IgD-negative memory B cell (primary cell): Measurements from ENCODE around the gene LRRTM2. TPM values are rescaled to one million over a fixed set of nuclear protein-coding genes. Genes with fewer than 3 reads are reported as not detected.
"Not testable (repeated sequence)": the region's sequence is repeated elsewhere in the genome, so short reads cannot be mapped to it uniquely, and the experiment has no call there.

ENCODE experiments used
- H3K27ac Mint-ChIP-seq, 3 donors: one replicate each; pipeline ENCODE4 v1.8.0; 2020 to 2022; ENCODE audit warnings: mild to moderate bottlenecking in 3 of 3, mixed read lengths in 3 of 3, moderate library complexity in 1 of 3
- H3K27me3 Mint-ChIP-seq: one replicate; pipeline ENCODE4 v1.8.0; 2021; ENCODE audit warnings: mixed read lengths
- H3K36me3 Mint-ChIP-seq: one replicate; pipeline ENCODE4 v1.8.0; 2020; ENCODE audit warnings: mild to moderate bottlenecking, mixed read lengths
- H3K4me1 Mint-ChIP-seq, 3 donors: one replicate each; pipeline ENCODE4 v1.8.0; 2020 to 2022; ENCODE audit warnings: mixed read lengths in 3 of 3, mild to moderate bottlenecking in 1 of 3
- H3K4me3 Mint-ChIP-seq, 4 donors: one replicate each; pipeline ENCODE4 v1.8.0; 2020 to 2022; ENCODE audit warnings: mild to moderate bottlenecking in 4 of 4, mixed read lengths in 4 of 4, moderate library complexity in 3 of 4
- H3K9me3 Mint-ChIP-seq, 3 donors: one replicate each; pipeline ENCODE4 v1.8.0; 2020 to 2021; ENCODE audit warnings: mixed read lengths in 3 of 3, mild to moderate bottlenecking in 1 of 3
- polyA plus RNA-seq: library from polyadenylated mRNA; unstranded; fragments of 300-500 nt; fragmentation: Illumina TruSeq; gene quantifications from one replicate; pipeline ENCODE4 v1.2.3, GENCODE V29; 2021

LRRTM2 gene
- polyA plus RNA-seq, 1 donor from 2014 or later, result not detected

GRCh38 chr5:138837160-138837559 is 38.0 kb downstream of the LRRTM2 start:
- no peak overlapping the region for H3K4me3 Mint-ChIP-seq
- H3K4me1 Mint-ChIP-seq, result peaks cover 5 to 8% (median 7%) of the 10 kb centered on the region in 3 donors
- no peaks in the 10 kb centered on the region for H3K9me3 Mint-ChIP-seq
- H3K27me3 Mint-ChIP-seq, result no peaks in the 10 kb centered on the region
- peak overlapping the region in 1 of 3 donors; percentile 83 for H3K27ac Mint-ChIP-seq
- H3K36me3 Mint-ChIP-seq, result peaks cover 3% of the 10 kb centered on the region

- H3K36me3 Mint-ChIP-seq, H3K27ac Mint-ChIP-seq, H3K9me3 Mint-ChIP-seq, H3K4me3 Mint-ChIP-seq, H3K4me1 Mint-ChIP-seq, H3K27me3 Mint-ChIP-seq: not testable (repeated sequence)
Observed at GRCh38 chr5:138834853-138835252, 40.3 kb downstream of the LRRTM2 start.

GRCh38 chr5:138833726-138834480 is 41.2 kb downstream of the LRRTM2 start:
- no peak overlapping the region for H3K27ac Mint-ChIP-seq
- peaks cover 6% of the 10 kb centered on the region for H3K36me3 Mint-ChIP-seq
- H3K27me3 Mint-ChIP-seq, result no peaks in the 10 kb centered on the region
- peaks cover 4 to 5% (median 5%) of the 10 kb centered on the region in 3 donors for H3K4me1 Mint-ChIP-seq
- no peak overlapping the region for H3K4me3 Mint-ChIP-seq
- H3K9me3 Mint-ChIP-seq, result no peaks in the 10 kb centered on the region

GRCh38 chr5:138833080-138833479 is 42.1 kb downstream of the LRRTM2 start:
- H3K36me3 Mint-ChIP-seq, result peaks cover 3% of the 10 kb centered on the region
- no peak overlapping the region for H3K4me3 Mint-ChIP-seq
- no peak overlapping the region for H3K27ac Mint-ChIP-seq
- peaks cover 1 to 4% (median 2%) of the 10 kb centered on the region in 3 donors for H3K4me1 Mint-ChIP-seq
- no peaks in the 10 kb centered on the region for H3K27me3 Mint-ChIP-seq
- no peaks in the 10 kb centered on the region for H3K9me3 Mint-ChIP-seq

- no peak overlapping the region for H3K4me3 Mint-ChIP-seq
- H3K9me3 Mint-ChIP-seq, result no peaks in the 10 kb centered on the region
- no peak overlapping the region for H3K27ac Mint-ChIP-seq
- peaks cover 3% of the 10 kb centered on the region for H3K36me3 Mint-ChIP-seq
- H3K4me1 Mint-ChIP-seq, result peaks cover 0 to 4% (median 2%) of the 10 kb centered on the region in 3 donors
- no peaks in the 10 kb centered on the region for H3K27me3 Mint-ChIP-seq
Observed at GRCh38 chr5:138832218-138832617, 42.9 kb downstream of the LRRTM2 start.

- Mint-ChIP-seq H3K4me3 (peak overlapping the region in 1 of 4 donors; percentile 23), H3K27ac (no peak overlapping the region), H3K9me3 (no peaks in the 10 kb centered on the region), H3K36me3 (peaks cover 3% of the 10 kb centered on the region), H3K4me1 (peaks cover 0 to 4% (median 2%) of the 10 kb centered on the region in 3 donors), H3K27me3 (no peaks in the 10 kb centered on the region)
Observed at GRCh38 chr5:138831703-138832102, 43.4 kb downstream of the LRRTM2 start.

- Mint-ChIP-seq H3K4me3 (no peak overlapping the region), H3K9me3 (no peaks in the 10 kb centered on the region), H3K27ac (no peak overlapping the region), H3K4me1 (peaks cover 0 to 6% (median 2%) of the 10 kb centered on the region in 3 donors), H3K36me3 (peaks cover 6% of the 10 kb centered on the region), H3K27me3 (no peaks in the 10 kb centered on the region)
Observed at GRCh38 chr5:138829341-138829740, 45.8 kb downstream of the LRRTM2 start.

- Mint-ChIP-seq H3K27ac (no peak overlapping the region), H3K36me3 (peaks cover 6% of the 10 kb centered on the region), H3K4me3 (no peak overlapping the region), H3K4me1 (peaks cover 0 to 6% (median 2%) of the 10 kb centered on the region in 3 donors), H3K27me3 (no peaks in the 10 kb centered on the region), H3K9me3 (no peaks in the 10 kb centered on the region)
Observed at GRCh38 chr5:138828556-138828955, 46.6 kb downstream of the LRRTM2 start.

GRCh38 chr5:138824924-138825863 is 49.9 kb downstream of the LRRTM2 start:
- Mint-ChIP-seq H3K27ac (no peak overlapping the region), H3K4me3 (no peak overlapping the region), H3K4me1 (peaks cover 0 to 1% (median 0%) of the 10 kb centered on the region in 3 donors), H3K9me3 (no peaks in the 10 kb centered on the region), H3K36me3 (peaks cover 6% of the 10 kb centered on the region), H3K27me3 (no peaks in the 10 kb centered on the region)

- Mint-ChIP-seq H3K4me3 (no peak overlapping the region), H3K36me3 (peaks cover 6% of the 10 kb centered on the region), H3K4me1 (peaks cover 0 to 1% (median 0%) of the 10 kb centered on the region in 3 donors), H3K27me3 (no peaks in the 10 kb centered on the region), H3K27ac (no peak overlapping the region), H3K9me3 (no peaks in the 10 kb centered on the region)
Observed at GRCh38 chr5:138824516-138824915, 50.6 kb downstream of the LRRTM2 start.

- Mint-ChIP-seq H3K9me3 (no peaks in the 10 kb centered on the region), H3K4me1 (peaks cover 0 to 1% (median 0%) of the 10 kb centered on the region in 3 donors), H3K27ac (no peak overlapping the region), H3K4me3 (no peak overlapping the region), H3K27me3 (no peaks in the 10 kb centered on the region), H3K36me3 (no peaks in the 10 kb centered on the region)
Observed at GRCh38 chr5:138820695-138821094, 54.4 kb downstream of the LRRTM2 start.

GRCh38 chr5:138819081-138819480 is 56.1 kb downstream of the LRRTM2 start:
- no peaks in the 10 kb centered on the region for H3K27me3 Mint-ChIP-seq
- H3K4me3 Mint-ChIP-seq, result no peak overlapping the region
- peaks cover 4% of the 10 kb centered on the region for H3K36me3 Mint-ChIP-seq
- H3K9me3 Mint-ChIP-seq, result no peaks in the 10 kb centered on the region
- no peak overlapping the region for H3K27ac Mint-ChIP-seq
- no peaks in the 10 kb centered on the region for H3K4me1 Mint-ChIP-seq
